ES-I3 (cell line): ENCODE data around the gene LY9.
"Not testable (repeated sequence)": the region's sequence is repeated elsewhere in the genome, so short reads cannot be mapped to it uniquely, and the experiment has no call there.

ENCODE experiments used
- H3K36me3 ChIP-seq: 2 replicates; pipeline ENCODE4 v1.6.1; 2013; ENCODE audit warnings: mild to moderate bottlenecking, low read length, control low read depth, moderate library complexity; ENCODE audit not compliant: insufficient read depth
- H3K4me1 ChIP-seq: 2 replicates; pipeline ENCODE4 v1.6.1; 2013; ENCODE audit warnings: mild to moderate bottlenecking, control low read depth, low read length; ENCODE audit not compliant: insufficient read depth
- H3K9ac ChIP-seq: 2 replicates; pipeline ENCODE4 v1.6.1; 2013; ENCODE audit warnings: low read depth, mild to moderate bottlenecking, low read length, moderate library complexity
- H3K9me3 ChIP-seq: 2 replicates; pipeline ENCODE4 v1.6.1; 2013; ENCODE audit warnings: mild to moderate bottlenecking, low read length, moderate library complexity; ENCODE audit not compliant: control insufficient read depth, insufficient read depth

Gene LY9

GRCh38 chr1:160781186-160781766 lies 14.7 kb upstream of the LY9 start:
- Histone ChIP-seq H3K9ac (no peak overlapping the region), H3K4me1 (no peaks in the 10 kb centered on the region), H3K9me3 (no peaks in the 10 kb centered on the region; the same call in 1 of the 2 replicates), H3K36me3 (no peaks in the 10 kb centered on the region)

GRCh38 chr1:160781914-160782689 lies 13.9 kb upstream of the LY9 start:
- no peaks in the 10 kb centered on the region for H3K4me1 ChIP-seq

GRCh38 chr1:160782988-160783765 lies 12.8 kb upstream of the LY9 start:
- H3K36me3 ChIP-seq, H3K9me3 ChIP-seq, H3K9ac ChIP-seq, H3K4me1 ChIP-seq: not testable (repeated sequence)

More at GRCh38 chr1:160781914-160782689, 13.9 kb upstream of the LY9 start:
- H3K9me3 ChIP-seq = no peaks in the 10 kb centered on the region; the same call in 1 of the 2 replicates
- no peaks in the 10 kb centered on the region for H3K36me3 ChIP-seq
- H3K9ac ChIP-seq = no peak overlapping the region

GRCh38 chr1:160789051-160789701 lies 6.8 kb upstream of the LY9 start:
- Histone ChIP-seq H3K4me1 (no peaks in the 10 kb centered on the region), H3K36me3 (no peaks in the 10 kb centered on the region), H3K9me3 (no peaks in the 10 kb centered on the region), H3K9ac (no peak overlapping the region)

GRCh38 chr1:160789702-160790611 lies 6.0 kb upstream of the LY9 start:
- Histone ChIP-seq H3K36me3 (no peaks in the 10 kb centered on the region), H3K9me3 (no peaks in the 10 kb centered on the region), H3K4me1 (no peaks in the 10 kb centered on the region), H3K9ac (no peak overlapping the region)

- Histone ChIP-seq H3K36me3 (no peaks in the 10 kb centered on the region), H3K9me3 (no peaks in the 10 kb centered on the region), H3K4me1 (no peaks in the 10 kb centered on the region), H3K9ac (no peak overlapping the region)
Measured at GRCh38 chr1:160794376-160794775, 1.6 kb upstream of the LY9 start.

- H3K9ac ChIP-seq = no peak overlapping the region
- no peaks in the 10 kb centered on the region for H3K9me3 ChIP-seq
- H3K4me1 ChIP-seq = no peaks in the 10 kb centered on the region
Measured at GRCh38 chr1:160797271-160797709, 1.3 kb downstream of the LY9 start.

GRCh38 chr1:160797861-160798273 lies 1.9 kb downstream of the LY9 start:
- no peaks in the 10 kb centered on the region for H3K9me3 ChIP-seq
- no peaks in the 10 kb centered on the region for H3K4me1 ChIP-seq
- no peak overlapping the region for H3K9ac ChIP-seq
- no peaks in the 10 kb centered on the region for H3K36me3 ChIP-seq

More at GRCh38 chr1:160797271-160797709, 1.3 kb downstream of the LY9 start:
- H3K36me3 ChIP-seq = no peaks in the 10 kb centered on the region

GRCh38 chr1:160798439-160798838 lies 2.5 kb downstream of the LY9 start:
- no peaks in the 10 kb centered on the region for H3K9me3 ChIP-seq
- no peak overlapping the region for H3K9ac ChIP-seq
- H3K36me3 ChIP-seq = no peaks in the 10 kb centered on the region
- no peaks in the 10 kb centered on the region for H3K4me1 ChIP-seq

GRCh38 chr1:160799641-160800040 lies 3.7 kb downstream of the LY9 start:
- Histone ChIP-seq H3K9me3 (no peaks in the 10 kb centered on the region), H3K4me1 (no peaks in the 10 kb centered on the region), H3K36me3 (no peaks in the 10 kb centered on the region), H3K9ac (no peak overlapping the region)

- no peaks in the 10 kb centered on the region for H3K9me3 ChIP-seq
- H3K4me1 ChIP-seq = no peaks in the 10 kb centered on the region
- H3K36me3 ChIP-seq = no peaks in the 10 kb centered on the region
- no peak overlapping the region for H3K9ac ChIP-seq
Measured at GRCh38 chr1:160800142-160800541, 4.2 kb downstream of the LY9 start.

GRCh38 chr1:160800645-160801408 lies 4.9 kb downstream of the LY9 start:
- Histone ChIP-seq H3K36me3 (no peaks in the 10 kb centered on the region), H3K9ac (no peak overlapping the region), H3K4me1 (no peaks in the 10 kb centered on the region)

More at GRCh38 chr1:160800645-160801408, 4.9 kb downstream of the LY9 start:
- no peaks in the 10 kb centered on the region for H3K9me3 ChIP-seq
